Hepatic stellate cell (primary cell): ENCODE measurements around the gene DPPA3.
"Not testable (repeated sequence)": the region's sequence is repeated elsewhere in the genome, so short reads cannot be mapped to it uniquely, and the experiment has no call there.

ENCODE experiments used
- DNase-seq: peaks from one replicate; pipeline ENCODE4 v3.0.0; 2011; ENCODE audit warnings: low spot score

Gene DPPA3

DNA sequence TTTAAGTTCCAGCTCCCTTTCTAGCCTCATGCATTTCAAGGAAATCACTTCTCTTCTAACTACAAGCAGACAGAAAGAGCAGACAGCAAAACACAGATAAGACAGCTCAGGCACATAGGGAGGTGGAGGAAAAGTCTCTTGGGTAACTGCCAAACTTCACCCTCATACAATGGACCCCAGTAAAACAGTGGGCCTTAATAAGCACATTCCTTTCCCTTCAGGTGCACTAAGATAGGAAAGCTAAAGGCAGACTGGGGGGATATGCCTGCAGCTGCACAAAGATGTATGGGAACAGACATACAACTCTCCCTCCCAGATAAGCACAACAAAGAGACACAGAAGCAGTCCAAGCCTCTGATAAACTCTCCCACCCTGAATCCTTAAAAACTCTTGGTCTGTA, 19.8 kb downstream of the DPPA3 start:
- DNase-seq = not testable (repeated sequence)

DNA sequence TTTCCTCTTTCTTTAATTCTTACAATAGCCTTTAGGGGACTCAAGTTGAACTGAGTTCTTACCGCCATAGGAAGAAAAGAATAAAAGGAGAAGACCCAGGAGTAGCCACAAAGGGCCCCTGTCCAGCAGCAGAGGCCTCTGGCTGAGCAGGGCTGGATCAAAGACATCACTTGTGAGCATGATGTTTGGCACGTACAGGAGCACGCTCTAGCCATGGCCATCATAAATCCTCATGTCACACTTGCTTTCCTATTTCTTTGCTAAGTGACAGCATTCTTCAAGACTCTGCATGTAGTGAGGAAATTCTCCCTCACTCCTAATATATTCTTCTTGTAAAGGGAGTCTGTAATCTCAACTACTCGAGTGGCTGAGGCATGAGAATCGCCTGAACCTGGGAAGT, 20.3 kb downstream of the DPPA3 start:
- DNase-seq = no peak

DNA sequence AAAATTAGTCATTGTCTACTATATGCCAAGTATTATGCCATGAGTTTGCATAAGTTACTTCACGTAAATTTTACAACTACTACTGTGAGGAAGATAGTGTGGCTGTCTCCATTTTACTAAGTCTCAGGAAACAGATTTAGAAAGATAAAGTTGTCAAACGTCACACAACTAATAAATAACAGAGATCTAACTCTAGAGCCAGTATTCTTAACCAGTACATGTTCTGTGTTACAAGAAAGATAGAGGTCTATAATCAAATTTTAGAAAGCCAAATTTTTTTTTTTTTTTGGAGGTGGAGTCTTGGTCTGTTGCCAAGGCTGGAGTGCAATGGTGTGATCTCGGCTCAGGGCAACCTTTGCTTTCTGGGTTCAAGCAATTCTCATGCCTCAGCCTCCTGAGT, 21.8 kb downstream of the DPPA3 start:
- no peak for DNase-seq

DNA sequence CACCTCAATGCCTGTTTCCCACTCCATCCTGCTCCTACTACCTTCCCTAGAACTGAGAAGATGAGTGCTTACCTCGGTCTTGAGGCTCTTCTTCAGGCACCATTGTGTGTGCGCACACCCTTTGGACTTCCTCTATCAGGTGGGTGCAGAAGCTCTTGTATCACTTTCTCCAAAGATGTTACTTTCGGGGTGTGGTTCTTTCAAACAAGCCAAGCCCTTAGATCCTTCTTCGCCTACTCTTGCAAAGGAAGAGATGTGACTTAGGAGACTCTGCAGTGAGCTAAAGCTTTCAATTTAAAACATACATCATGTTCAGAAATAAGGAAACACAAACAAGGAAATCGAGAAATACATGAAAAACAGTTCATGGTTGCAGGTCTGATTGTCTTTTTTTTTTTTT, 36.0 kb downstream of the DPPA3 start, which contains the start of gene CLEC4C:
TSS of gene CLEC4C (minus strand) at position 130 of the 400 bp plus-strand sequence. CDS start at position 103, 27 bp downstream.
- no peak for DNase-seq

DNA sequence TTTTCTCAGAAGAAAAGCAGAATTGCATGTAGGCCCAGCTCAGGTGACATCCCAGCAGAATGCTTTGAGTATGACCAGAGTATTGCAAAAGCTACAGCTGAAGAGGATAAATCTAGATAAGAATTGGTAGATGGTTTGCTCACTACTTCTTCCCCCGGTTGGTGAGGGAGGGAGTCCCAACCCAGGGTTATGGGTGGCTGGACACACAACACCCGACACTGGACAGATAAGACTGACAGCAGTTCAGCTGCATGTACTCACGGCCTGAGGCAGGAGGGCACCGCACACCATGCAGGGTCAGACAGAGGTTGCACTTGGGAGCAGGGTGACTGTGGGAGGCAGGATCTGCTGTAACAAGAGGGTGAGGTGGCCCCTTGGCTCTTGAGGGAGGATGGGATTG, 37.6 kb downstream of the DPPA3 start:
- DNase-seq = no peak

DNA sequence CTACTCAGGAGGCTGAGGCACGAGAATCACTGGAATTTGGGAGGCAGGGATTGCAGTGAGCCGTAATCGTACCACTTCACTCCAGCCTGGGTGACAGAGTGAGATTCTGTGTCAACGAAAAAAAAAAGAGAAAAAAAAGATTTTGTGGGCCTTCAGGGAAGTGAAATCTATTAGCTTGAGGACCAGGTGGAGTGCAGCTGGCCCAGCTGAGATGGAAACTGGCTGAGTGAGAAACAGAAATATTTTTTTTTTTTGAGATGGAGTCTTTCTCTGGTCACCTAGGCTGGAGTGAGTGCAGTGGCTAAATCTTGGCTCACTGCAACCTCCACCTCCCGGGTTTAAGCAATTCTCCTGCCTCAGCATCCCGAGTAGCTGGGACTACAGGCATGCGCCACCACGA, 38.2 kb downstream of the DPPA3 start:
- DNase-seq = no peak

DNA sequence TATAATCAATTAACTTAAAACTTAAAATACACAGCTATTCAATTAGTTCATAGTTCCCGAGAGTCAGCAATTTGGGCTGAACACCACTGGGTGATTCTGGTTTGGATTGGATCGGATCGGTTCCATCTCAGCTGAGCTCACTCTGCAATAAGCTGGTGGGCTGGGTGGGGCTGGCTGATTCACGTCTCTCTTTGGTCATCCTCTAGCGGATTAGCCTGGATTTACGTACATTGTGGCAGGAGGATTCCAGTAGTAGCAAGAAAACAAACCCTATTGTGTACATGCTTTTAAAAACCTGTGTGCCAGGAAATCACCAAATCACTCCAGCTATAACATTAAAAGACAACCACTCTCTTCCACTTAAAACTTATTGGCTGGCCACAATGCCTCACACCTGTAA, 39.1 kb downstream of the DPPA3 start:
- no peak for DNase-seq

DNA sequence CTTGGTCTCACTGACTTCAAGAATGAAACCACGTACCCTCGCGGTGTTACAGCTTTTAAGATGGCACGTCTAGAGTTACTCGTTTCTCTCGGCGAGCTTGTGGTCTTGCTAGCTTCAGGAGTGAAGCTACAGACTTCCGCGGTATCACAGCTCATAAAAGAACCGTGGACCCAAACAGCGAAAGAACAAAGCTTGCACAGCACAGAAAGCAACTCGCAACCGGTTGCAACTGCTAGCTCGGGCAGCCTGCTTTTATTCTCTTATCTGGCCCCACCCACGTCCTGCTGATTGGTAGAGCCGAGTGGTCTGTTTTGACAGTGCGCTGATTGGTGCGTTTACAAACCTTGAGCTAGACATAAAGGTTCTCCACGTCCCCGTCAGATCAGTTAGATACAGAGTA, 40.2 kb downstream of the DPPA3 start:
- no peak for DNase-seq

DNA sequence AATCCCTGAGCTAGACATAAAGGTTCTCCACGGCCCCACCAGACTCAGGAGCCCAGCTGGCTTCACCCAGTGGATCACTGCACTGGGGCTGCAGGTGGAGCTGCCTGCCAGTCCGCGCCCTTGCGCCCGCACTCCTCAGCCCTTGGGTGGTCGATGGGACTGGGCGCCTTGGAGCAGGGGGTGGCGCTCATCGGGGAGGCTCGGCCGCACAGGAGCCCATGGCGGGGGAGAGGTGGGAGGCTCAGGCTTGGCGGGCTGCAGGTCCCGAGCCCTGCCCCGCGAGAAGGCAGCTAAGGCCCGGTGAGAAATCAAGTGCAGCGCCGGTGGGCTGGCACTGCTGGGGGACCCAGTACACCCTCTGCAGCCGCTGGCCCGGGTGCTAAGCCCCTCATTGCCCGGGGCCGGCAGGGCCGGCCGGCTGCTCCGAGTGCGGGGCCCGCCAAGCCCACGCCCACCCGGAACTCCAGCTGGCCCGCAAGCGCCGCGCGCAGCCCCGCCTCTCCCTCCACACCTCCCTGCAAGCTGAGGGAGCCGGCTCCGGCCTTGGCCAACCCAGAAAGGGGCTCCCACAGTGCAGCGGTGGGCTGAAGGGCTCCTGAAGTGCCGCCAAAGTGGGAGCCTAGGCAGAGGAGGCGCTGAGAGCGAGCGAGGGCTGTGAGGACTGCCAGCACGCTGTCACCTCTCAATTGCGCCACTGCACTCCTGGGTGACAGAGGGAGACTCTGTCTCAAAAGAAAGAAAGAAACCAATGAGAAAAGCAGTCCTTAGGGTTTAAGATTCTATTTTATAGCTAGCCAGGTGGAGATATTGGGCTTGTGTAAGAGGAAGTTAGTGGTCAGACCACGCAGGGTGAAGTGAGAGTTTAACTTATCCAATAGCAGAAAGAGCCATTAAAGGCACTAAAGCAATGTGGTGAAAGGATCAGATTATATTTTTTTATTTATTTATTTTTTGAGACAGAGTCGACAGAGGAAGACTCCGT, 41.0 kb downstream of the DPPA3 start:
- not testable (repeated sequence) for DNase-seq

DNA sequence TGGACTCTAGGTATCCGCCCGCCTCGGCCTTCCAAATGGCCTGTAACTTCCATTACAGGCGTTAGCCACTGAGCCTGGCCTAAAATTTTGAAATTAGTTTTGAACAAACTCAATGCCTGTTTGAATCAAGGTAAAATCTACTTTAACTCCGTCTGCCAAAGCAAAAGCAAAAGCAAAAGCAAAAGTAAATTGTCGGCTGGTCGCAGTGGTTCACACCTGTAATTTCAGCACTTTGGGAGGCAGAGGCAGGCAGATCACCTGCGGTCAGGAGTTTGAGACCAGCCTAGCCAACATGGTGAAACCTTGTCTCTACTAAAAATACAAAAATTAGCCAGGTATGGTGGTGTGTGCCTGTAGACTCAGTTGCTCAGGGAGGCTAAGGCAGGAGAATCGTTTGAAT, 44.4 kb downstream of the DPPA3 start:
- not testable (repeated sequence) for DNase-seq

DNA sequence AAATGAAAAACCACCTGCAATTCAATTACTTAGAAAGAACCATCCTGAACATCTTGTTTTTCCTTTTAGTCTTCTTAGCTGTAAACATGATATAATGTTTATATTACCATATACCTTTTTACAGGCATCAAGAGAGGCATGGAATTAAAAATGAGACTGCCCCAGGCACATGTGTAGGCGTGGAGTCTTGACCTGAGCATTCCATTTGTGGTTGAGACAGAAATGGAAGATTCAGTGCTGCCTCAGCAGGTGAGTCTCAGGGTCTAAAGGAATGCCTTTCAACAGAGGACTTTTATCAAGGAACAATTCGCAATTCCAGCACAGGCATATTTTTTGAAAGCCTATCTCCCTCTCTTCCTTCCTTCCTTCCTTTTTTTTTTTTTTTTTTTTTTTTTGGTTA, 45.8 kb downstream of the DPPA3 start:
- no peak for DNase-seq

DNA sequence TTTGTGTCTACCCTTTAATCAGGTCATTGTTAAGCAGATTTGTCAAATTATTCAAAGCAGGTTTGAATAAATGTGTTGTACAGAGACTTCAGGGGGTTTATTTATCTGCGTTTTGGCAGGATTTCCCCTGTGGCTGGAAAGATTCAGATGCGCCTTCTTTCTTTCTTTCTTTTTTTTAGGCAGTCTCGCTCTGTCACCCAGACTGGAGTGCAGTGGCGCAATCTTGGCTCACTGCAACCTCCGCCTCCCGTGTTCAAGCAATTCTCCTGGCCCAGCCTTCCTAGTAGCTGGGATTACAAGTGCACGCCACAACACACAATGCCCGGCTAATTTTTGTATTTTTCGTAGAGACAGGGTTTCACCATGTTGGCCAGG, 47.5 kb downstream of the DPPA3 start:
- no peak for DNase-seq
